ENCODE measurements around the gene SLC24A3.

SLC24A3 gene

GRCh38 chr20:19502169-19502568 is 289.7 kb downstream of the SLC24A3 start:
- no peaks in the 10 kb centered on the region for H3K9me3 ChIP-seq (ENCODE audit: low read length)
- no peaks in the 10 kb centered on the region for H3K27me3 ChIP-seq (ENCODE audit: insufficient read depth, low read length)
- no peak overlapping the region for H3K4me3 ChIP-seq (ENCODE audit: low read length)
- H3K4me1 ChIP-seq (ENCODE audit: insufficient read depth, low read length), result no peaks in the 10 kb centered on the region
- H2AFZ ChIP-seq (ENCODE audit: low read depth, low read length), result no peak overlapping the region
- H3K36me3 ChIP-seq (ENCODE audit: insufficient read depth, low read length), result no peaks in the 10 kb centered on the region

DNA sequence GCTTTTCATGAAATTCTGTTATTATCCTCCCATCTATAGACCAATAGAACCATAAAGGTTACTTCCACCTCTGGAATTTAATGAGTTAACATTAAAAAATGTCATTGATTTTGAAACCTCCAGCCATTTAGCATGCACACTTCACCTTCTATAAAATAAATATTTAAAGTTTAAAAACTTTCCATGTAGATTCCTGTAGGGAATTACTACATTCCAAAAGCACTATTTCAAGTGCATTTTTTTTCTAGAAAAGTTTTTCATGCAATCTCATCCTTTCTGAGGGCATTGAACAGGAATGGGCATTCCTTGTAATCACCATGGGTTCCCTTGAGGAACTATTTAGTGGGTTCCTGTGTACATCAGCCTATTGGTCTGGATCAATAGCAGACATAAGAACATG is 291.8 kb downstream of the SLC24A3 start:
- no peak overlapping the region for H3K4me3 ChIP-seq (ENCODE audit: low read length)
- H3K4me1 ChIP-seq (ENCODE audit: insufficient read depth, low read length), result no peaks in the 10 kb centered on the region
- H3K36me3 ChIP-seq (ENCODE audit: insufficient read depth, low read length), result no peaks in the 10 kb centered on the region
- no peaks in the 10 kb centered on the region for H3K27me3 ChIP-seq (ENCODE audit: insufficient read depth, low read length)
- no peak overlapping the region for H2AFZ ChIP-seq (ENCODE audit: low read depth, low read length)
- no peaks in the 10 kb centered on the region for H3K9me3 ChIP-seq (ENCODE audit: low read length)

- Histone ChIP-seq H2AFZ (ENCODE audit: low read depth, low read length) (no peak overlapping the region), H3K4me3 (ENCODE audit: low read length) (no peak overlapping the region), H3K4me1 (ENCODE audit: insufficient read depth, low read length) (no peaks in the 10 kb centered on the region), H3K36me3 (ENCODE audit: insufficient read depth, low read length) (no peaks in the 10 kb centered on the region), H3K9me3 (ENCODE audit: low read length) (no peaks in the 10 kb centered on the region), H3K27me3 (ENCODE audit: insufficient read depth, low read length) (no peaks in the 10 kb centered on the region)
These were observed 293.6 kb downstream of the SLC24A3 start for GRCh38 chr20:19506021-19506420.

DNA sequence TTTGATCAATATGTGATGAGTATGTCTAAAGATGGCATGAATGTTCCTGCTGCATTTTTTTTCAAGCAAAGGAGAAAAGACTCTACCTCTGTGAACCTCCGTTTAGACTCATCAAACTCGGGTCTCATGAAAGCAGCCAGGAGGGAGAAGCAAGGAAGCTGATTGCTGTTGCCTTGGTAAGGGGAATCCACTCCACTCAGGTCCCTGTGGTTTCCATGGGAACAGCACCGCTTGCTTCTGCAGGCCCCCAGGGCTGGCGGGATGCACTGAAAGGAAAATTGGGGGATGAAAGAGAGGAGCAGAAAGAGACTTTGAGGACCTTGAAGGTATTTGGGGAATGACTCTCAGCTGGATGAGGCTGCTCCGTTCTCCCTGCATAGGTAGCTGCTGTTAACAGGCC is 296.0 kb downstream of the SLC24A3 start:
- Histone ChIP-seq H3K27me3 (ENCODE audit: insufficient read depth, low read length) (no peaks in the 10 kb centered on the region), H3K4me3 (ENCODE audit: low read length) (no peak overlapping the region), H3K4me1 (ENCODE audit: insufficient read depth, low read length) (peaks cover 16% of the 10 kb centered on the region), H2AFZ (ENCODE audit: low read depth, low read length) (no peak overlapping the region), H3K36me3 (ENCODE audit: insufficient read depth, low read length) (no peaks in the 10 kb centered on the region), H3K9me3 (ENCODE audit: low read length) (no peaks in the 10 kb centered on the region)

- Histone ChIP-seq H3K4me3 (ENCODE audit: low read length) (no peak overlapping the region), H3K27me3 (ENCODE audit: insufficient read depth, low read length) (no peaks in the 10 kb centered on the region), H3K4me1 (ENCODE audit: insufficient read depth, low read length) (peaks cover 19% of the 10 kb centered on the region), H3K9me3 (ENCODE audit: low read length) (no peaks in the 10 kb centered on the region), H2AFZ (ENCODE audit: low read depth, low read length) (no peak overlapping the region), H3K36me3 (ENCODE audit: insufficient read depth, low read length) (no peaks in the 10 kb centered on the region)
These were observed 298.2 kb downstream of the SLC24A3 start for GRCh38 chr20:19510611-19511010.

DNA sequence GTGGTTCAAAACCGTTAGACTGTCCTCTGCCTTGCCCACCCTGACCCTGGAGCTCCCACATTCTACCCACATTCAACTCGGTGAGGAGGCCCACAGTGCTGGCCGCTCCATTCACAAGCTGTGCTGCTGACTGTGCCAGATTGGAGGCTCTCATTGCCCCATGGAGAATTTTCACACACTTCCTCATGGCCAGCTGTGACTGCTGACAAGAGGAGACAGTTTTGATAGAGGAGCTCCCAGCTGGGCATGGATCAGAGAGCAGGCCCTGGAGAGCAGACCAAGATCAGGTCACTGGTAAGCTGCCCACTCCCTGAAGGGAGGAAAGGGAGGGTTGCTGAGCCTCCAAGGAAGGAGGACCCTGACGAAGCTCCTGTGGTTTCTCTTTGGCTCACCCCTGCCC is 299.5 kb downstream of the SLC24A3 start:
- peaks cover 19% of the 10 kb centered on the region for H3K4me1 ChIP-seq (ENCODE audit: insufficient read depth, low read length)

GRCh38 chr20:19512886-19513677 is 300.6 kb downstream of the SLC24A3 start:
- Histone ChIP-seq H2AFZ (ENCODE audit: low read depth, low read length) (no peak overlapping the region), H3K36me3 (ENCODE audit: insufficient read depth, low read length) (no peaks in the 10 kb centered on the region)

More for the DNA sequence above, 299.5 kb downstream of the SLC24A3 start:
- no peak overlapping the region for H2AFZ ChIP-seq (ENCODE audit: low read depth, low read length)
- H3K27me3 ChIP-seq (ENCODE audit: insufficient read depth, low read length), result no peaks in the 10 kb centered on the region
- H3K36me3 ChIP-seq (ENCODE audit: insufficient read depth, low read length), result no peaks in the 10 kb centered on the region
- no peak overlapping the region for H3K4me3 ChIP-seq (ENCODE audit: low read length)
- H3K9me3 ChIP-seq (ENCODE audit: low read length), result no peaks in the 10 kb centered on the region

DNA sequence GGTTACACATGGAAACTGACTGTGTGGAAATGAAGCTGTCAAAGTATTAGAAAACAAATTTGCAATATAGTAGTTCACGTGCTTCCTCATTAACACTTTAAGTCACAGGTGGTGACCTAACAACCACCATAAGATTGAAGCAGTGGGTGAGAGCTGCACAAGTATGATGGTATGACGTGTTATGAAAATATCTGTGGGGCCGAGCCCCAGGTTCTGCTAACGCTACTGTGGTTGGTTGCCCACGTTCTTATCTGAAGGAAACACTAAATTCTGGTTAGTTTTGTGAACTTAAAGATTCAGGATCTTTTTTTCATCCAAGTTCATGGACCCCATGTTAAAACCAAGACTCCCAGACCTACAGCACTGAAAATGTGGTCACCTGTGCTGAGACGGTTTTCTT is 302.6 kb downstream of the SLC24A3 start:
- Histone ChIP-seq H3K27me3 (ENCODE audit: insufficient read depth, low read length) (no peaks in the 10 kb centered on the region), H3K9me3 (ENCODE audit: low read length) (no peaks in the 10 kb centered on the region), H3K4me1 (ENCODE audit: insufficient read depth, low read length) (peaks cover 19% of the 10 kb centered on the region), H3K4me3 (ENCODE audit: low read length) (no peak overlapping the region), H3K36me3 (ENCODE audit: insufficient read depth, low read length) (no peaks in the 10 kb centered on the region), H2AFZ (ENCODE audit: low read depth, low read length) (no peak overlapping the region)

More at GRCh38 chr20:19512886-19513677, 300.6 kb downstream of the SLC24A3 start:
- H3K4me1 ChIP-seq (ENCODE audit: insufficient read depth, low read length), result peaks cover 19% of the 10 kb centered on the region
- H3K9me3 ChIP-seq (ENCODE audit: low read length), result no peaks in the 10 kb centered on the region
- H3K27me3 ChIP-seq (ENCODE audit: insufficient read depth, low read length), result no peaks in the 10 kb centered on the region
- no peak overlapping the region for H3K4me3 ChIP-seq (ENCODE audit: low read length)

DNA sequence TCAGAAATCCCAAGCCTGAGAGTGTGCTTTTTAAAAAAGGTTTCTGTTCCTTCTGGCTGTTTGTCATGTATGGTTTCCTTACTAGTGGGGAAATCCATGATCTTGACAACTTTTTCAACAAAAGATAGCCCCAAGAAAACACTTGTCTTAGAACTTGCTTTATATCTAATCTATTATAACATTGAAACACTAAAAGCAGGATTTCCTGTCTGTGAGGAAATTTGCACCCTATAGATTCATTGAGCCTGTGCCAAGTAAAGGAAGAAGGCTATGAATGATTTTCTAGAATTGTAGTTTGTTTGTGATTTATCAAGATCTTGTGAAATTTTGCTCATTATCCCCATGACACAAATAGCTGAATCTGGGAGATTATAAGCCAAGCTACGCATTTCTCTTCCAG is 307.0 kb downstream of the SLC24A3 start:
- no peaks in the 10 kb centered on the region for H3K4me1 ChIP-seq (ENCODE audit: insufficient read depth, low read length)
- H3K36me3 ChIP-seq (ENCODE audit: insufficient read depth, low read length), result no peaks in the 10 kb centered on the region
- H3K9me3 ChIP-seq (ENCODE audit: low read length), result no peaks in the 10 kb centered on the region
- H3K27me3 ChIP-seq (ENCODE audit: insufficient read depth, low read length), result no peaks in the 10 kb centered on the region
- H2AFZ ChIP-seq (ENCODE audit: low read depth, low read length), result no peak overlapping the region
- no peak overlapping the region for H3K4me3 ChIP-seq (ENCODE audit: low read length)

DNA sequence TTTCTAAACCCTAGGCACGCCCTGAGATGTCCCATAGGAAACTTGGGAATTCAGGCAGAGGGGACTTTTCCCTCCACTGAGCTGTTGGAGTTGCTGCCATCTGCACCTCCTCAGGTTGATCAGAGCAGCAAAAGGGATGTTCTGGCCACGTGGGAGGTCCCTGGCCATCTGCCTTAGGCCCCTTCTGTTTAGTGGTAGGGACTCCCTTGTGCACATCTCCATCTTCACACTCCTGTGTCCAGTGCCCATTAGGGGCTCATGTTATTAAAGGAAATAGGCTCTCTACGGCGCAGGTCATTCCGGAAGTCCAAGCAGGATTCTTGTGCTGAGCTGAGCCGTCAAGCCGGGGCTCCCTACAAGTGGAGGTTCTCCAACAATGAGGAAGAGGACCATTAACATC is 307.8 kb downstream of the SLC24A3 start:
- Histone ChIP-seq H3K36me3 (ENCODE audit: insufficient read depth, low read length) (no peaks in the 10 kb centered on the region), H2AFZ (ENCODE audit: low read depth, low read length) (no peak overlapping the region), H3K4me1 (ENCODE audit: insufficient read depth, low read length) (no peaks in the 10 kb centered on the region), H3K4me3 (ENCODE audit: low read length) (no peak overlapping the region), H3K27me3 (ENCODE audit: insufficient read depth, low read length) (no peaks in the 10 kb centered on the region), H3K9me3 (ENCODE audit: low read length) (no peaks in the 10 kb centered on the region)

- H3K36me3 ChIP-seq (ENCODE audit: insufficient read depth, low read length), result no peaks in the 10 kb centered on the region
- H3K9me3 ChIP-seq (ENCODE audit: low read length), result no peaks in the 10 kb centered on the region
- H2AFZ ChIP-seq (ENCODE audit: low read depth, low read length), result no peak overlapping the region
- no peaks in the 10 kb centered on the region for H3K4me1 ChIP-seq (ENCODE audit: insufficient read depth, low read length)
- no peak overlapping the region for H3K4me3 ChIP-seq (ENCODE audit: low read length)
- no peaks in the 10 kb centered on the region for H3K27me3 ChIP-seq (ENCODE audit: insufficient read depth, low read length)
These were observed 309.8 kb downstream of the SLC24A3 start for GRCh38 chr20:19522071-19522801.

DNA sequence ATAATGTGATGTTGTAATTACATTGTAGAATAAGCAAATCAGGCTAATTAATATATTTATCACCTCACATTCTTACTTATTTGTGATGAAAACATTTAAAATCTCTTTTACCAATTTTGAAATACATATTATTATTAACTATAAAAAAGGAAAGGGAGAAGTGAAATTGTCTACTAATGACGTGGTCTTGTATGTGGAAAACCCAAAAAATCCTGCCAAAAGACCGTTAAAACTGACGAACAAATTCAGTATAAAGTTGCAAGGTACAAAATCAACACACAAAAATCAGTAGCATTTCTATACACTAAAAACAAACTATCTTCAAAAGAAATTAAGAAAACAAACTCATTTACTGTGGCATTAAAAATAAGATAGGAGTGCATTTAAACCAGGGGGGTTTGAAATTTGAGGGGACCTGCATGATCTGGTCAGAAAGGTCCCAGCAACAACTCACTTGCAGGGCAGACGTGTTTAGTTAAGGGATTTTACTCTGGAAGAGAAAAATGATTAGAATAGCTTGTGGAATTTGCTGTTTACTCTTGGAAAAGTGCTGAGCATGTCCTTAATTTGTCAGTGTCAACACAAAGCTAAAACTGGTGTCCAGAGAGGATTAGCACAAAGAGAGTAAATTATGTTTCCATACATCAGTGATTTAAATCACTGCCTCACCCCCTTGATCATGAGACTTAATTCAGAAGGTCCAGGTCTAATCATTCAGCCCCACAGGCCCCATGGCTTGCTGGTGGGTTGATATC is 310.6 kb downstream of the SLC24A3 start:
- H3K9me3 ChIP-seq (ENCODE audit: low read length), result no peaks in the 10 kb centered on the region
- no peaks in the 10 kb centered on the region for H3K4me1 ChIP-seq (ENCODE audit: insufficient read depth, low read length)
- H3K27me3 ChIP-seq (ENCODE audit: insufficient read depth, low read length), result no peaks in the 10 kb centered on the region
- H3K36me3 ChIP-seq (ENCODE audit: insufficient read depth, low read length), result no peaks in the 10 kb centered on the region
- no peak overlapping the region for H3K4me3 ChIP-seq (ENCODE audit: low read length)
- no peak overlapping the region for H2AFZ ChIP-seq (ENCODE audit: low read depth, low read length)

GRCh38 chr20:19524691-19525090 is 312.2 kb downstream of the SLC24A3 start:
- Histone ChIP-seq H3K36me3 (ENCODE audit: insufficient read depth, low read length) (no peaks in the 10 kb centered on the region), H2AFZ (ENCODE audit: low read depth, low read length) (no peak overlapping the region), H3K4me1 (ENCODE audit: insufficient read depth, low read length) (peaks cover 3% of the 10 kb centered on the region), H3K9me3 (ENCODE audit: low read length) (no peaks in the 10 kb centered on the region), H3K27me3 (ENCODE audit: insufficient read depth, low read length) (no peaks in the 10 kb centered on the region), H3K4me3 (ENCODE audit: low read length) (no peak overlapping the region)
